GM19463 (cell line): ENCODE data around the gene CUL4A.
"Not testable (repeated sequence)": the region's sequence is repeated elsewhere in the genome, so short reads cannot be mapped to it uniquely, and the experiment has no call there.

Source experiments
- ATAC-seq: cut with Tn5 transposase; IDR thresholded peaks from one replicate; pipeline ENCODE4 v1.9.1; 2021; ENCODE audit warnings: mild to moderate bottlenecking, moderate library complexity; ENCODE audit not compliant: unreplicated experiment

Gene CUL4A

GRCh38 chr13:113209336-113209758, at the start of gene CUL4A:
CUL4A (plus strand) TSS chr13:113209613; CDS start chr13:113209628, 15 bp downstream.
- ATAC-seq = peak; percentile 42

- ATAC-seq = no peak
These were observed 49.7 kb upstream of the CUL4A start for GRCh38 chr13:113159701-113160100.

DNA sequence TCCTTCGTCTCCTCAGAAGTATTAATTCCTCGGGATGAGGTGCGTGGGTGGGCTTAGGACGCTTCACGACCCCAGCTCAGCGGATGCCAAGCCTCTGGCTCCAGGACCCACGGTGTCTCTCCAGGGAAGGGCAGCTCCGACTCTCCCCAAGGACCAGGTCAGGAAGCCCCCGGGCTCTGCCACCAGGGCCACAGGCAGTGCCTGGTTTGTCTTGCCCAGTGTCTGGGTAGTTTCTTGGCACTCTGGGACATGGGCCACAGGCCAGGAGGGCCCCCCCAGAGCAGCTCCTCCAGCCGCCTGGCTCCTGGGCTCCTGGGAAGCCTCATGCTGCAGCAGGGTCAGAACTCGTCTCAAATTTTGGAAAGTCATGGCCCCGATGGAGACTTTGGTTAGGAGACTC, 48.4 kb upstream of the CUL4A start:
- no peak for ATAC-seq

DNA sequence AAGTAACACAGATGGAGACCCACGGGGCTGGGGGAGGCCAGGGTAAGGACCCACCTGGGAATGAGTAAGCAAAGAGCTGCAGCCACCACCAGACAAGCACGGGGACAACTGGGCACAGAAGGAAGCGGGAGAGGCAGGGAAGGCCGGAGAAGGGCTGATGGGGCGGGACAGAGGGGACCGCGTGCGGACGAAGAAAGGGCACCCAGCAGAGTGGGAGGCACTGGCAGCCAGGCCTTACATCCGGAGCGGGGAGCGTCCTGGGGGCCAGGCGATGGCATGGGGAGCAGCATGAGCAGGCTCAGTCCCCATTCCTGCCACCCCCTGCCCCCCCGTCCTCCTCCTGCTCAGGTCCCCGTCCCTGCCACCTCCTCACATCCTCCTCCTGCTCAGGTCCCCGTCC, 48.0 kb upstream of the CUL4A start:
- no peak for ATAC-seq

GRCh38 chr13:113161975-113162374, 47.4 kb upstream of the CUL4A start:
- not testable (repeated sequence) for ATAC-seq

GRCh38 chr13:113162783-113163685, 46.4 kb upstream of the CUL4A start:
- no peak for ATAC-seq

GRCh38 chr13:113164492-113164891, 44.9 kb upstream of the CUL4A start:
- ATAC-seq = no peak

DNA sequence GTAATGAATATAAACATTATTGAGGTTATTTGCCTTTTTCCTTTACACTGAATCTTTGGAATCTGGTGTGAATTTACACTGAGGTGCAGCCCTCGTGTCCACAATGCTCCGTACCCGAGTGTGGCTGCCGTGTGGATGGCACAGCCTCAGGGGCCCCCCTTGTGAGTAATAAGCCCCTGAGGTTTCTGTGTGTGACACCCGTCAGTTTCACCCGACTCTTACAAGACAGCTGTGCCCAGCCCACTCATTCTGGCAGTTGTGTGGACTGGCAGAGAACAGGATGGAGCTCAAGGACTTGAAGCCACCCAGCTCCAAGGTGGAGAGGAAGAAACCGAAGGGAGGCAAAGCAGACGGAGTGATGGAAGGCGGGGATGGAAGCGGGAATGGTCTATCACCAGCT, 43.1 kb upstream of the CUL4A start:
- ATAC-seq = no peak

DNA sequence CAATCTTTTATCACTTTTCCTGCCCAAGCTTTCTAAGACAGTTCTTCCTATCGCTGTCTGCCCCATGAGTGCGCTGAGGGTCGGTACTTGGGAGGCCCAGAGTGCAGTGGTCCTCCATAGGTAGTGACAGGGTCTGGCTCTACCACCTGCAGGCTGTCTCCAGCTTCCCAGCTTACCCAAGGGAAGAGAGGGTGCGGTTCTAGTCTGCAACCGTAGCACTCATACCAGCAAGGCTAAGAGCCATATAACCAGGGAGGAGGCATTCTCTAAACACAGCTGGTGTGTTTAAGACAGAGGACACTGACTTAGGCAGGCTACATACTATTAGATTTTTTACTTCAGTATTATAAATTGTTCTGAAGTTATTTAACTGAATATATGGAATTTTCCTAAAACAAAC, 42.7 kb upstream of the CUL4A start:
- no peak for ATAC-seq

GRCh38 chr13:113167155-113167554, 42.3 kb upstream of the CUL4A start:
- no peak for ATAC-seq

DNA sequence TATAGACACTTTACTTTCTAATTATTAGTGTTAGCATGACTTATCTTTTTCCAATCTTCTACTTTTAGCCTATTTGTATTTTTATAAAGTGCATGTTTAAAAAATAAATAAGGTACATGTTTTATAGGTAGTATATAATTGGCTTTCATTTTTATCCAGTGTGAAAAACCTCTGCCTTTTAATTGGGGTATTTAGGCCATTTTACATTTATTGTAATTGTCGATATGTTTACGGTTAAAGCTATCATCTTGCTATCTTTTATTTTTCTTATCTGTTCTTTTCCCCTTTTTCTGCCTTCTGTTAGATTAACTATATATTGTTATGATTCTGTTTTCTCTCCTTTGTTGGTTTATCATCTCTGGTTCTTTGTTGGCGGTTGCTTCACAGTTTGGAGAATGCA, 41.8 kb upstream of the CUL4A start:
- ATAC-seq = no peak

DNA sequence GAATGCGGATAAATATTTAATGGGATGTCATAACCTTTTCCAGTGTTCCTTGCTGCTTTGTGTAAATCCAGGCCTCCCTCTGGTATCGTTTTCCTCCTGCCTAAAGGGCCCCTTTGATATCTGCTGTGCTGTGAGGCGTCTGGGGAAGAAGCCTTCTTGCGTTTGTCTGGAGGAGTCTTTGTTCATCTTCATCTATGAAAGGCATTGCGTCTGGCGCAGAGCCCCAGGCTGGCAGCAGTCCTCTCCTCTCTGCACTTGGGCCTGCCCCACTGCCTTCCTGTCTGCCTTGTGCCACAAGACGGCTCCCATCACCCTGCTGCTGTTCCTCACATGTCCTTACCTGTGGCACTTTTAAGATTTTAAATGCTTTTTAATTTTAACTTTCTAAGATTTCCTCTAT, 41.2 kb upstream of the CUL4A start:
- ATAC-seq = no peak

- ATAC-seq = no peak
These were observed 39.8 kb upstream of the CUL4A start for GRCh38 chr13:113169277-113170272.

DNA sequence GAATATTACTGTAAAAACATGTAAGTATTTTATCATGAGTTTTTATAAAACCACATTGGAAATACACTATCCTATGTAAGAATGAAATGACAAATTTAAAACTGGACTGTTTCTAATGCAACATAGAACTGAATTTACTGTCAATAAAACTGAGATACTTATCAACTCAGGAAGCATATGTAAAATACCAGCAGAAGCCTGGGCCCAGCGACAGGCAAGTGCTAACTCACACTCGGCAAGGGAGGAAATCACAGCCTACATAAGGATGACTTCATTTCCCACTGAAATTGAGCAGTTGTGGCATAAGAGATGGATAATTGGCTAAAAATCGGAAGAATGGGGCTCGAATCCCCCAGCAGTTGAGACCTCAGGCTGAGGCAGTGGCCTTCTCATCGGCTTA, 38.9 kb upstream of the CUL4A start:
- no peak for ATAC-seq

DNA sequence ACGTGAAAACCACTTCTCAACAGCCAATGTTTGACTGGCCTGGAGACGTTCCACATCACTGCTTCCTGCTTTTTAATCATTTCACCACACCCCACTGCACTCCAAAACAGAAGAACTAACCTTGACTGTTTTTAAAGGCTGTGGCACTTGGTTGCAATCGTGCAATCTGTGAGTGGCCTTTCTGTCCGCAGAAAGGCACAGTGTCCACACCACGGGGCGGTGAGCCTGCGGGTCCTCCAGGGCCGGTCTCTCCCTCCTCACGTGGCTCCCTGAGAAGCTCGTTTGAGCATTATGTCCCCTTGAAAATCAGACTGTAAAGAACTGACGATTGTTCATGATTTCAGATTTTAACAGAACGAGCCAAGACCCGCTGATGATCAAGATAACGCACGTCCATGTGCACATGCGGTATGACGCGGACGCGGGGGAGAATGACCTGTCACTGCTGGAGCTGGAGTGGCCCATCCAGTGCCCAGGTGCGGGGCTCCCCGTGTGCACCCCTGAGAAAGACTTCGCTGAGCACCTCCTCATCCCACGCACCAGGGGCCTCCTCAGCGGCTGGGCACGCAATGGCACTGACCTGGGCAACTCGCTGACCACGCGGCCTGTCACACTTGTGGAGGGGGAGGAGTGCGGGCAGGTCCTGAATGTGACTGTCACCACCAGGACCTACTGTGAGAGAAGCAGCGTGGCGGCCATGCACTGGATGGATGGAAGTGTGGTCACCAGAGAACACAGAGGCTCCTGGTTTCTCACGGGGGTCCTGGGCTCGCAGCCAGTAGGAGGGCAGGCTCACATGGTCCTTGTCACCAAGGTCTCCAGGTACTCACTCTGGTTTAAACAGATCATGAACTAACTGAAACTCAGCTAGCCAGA, 37.9 kb upstream of the CUL4A start:
- no peak for ATAC-seq

- ATAC-seq = no peak
These were observed 36.9 kb upstream of the CUL4A start for GRCh38 chr13:113172419-113172926.

DNA sequence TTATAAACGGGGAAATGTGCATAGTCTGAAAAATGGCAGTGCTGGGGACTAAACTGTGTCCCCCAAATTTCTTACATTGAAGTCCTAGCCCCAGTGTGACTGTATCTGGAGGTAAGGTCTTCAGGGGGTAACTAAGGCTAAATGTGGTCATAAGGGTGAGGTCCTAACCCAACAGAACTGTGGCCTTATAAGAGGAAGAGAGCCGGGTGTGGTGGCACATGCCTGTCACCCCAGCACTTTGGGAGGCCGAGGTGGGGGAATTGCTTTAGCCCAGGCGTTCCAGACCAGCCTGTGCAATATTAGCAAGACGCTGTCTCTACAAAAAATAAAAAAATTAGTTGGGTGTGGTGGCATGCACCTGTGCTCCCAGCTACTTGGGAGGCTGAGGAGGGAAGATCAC, 33.1 kb upstream of the CUL4A start:
- ATAC-seq = no peak

- no peak for ATAC-seq
These were observed 32.6 kb upstream of the CUL4A start for GRCh38 chr13:113176822-113177221.

DNA sequence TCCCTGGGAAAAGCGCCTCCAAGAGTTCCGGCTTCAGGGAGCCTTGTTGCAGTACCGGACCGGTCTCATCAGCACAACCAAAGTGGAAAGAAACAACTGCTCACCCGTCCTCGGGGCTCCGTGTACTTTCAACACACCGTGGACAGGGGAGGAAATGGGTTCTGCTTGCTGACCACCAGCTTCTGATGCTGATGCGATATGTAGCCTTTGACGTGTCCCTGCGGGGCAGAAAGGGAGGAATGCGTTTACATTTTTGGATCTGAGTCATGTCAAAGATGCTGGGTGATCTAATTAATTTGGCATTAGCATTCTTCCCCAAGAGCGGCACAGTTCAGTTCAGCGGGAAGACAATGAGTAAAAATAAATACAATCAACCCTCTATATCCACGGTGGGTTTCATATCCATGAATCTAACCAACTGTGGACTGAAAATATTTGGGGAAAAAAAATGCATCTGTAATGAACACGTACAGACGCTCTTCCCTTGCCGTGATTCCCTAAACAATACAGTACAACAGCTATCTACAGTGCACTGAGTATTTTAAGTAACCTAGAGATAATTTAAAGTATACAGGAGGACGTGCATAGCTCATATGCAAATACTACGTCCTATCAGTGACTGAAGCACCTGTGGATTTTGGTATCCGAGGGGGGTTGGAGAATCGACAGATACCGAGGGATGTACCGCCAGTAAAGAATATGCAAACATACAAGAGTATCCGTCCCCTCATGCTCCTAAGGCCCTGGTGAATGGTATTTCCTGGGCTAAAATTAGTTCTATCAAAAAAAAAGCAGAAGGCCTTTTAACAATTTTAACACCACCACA, 31.1 kb upstream of the CUL4A start:
- no peak for ATAC-seq

GRCh38 chr13:113178896-113179167, 30.6 kb upstream of the CUL4A start:
- no peak for ATAC-seq
